K562 (cell line): ENCODE data around the gene VWA7. TPM values are rescaled to one million over a fixed set of nuclear protein-coding genes. Genes with fewer than 3 reads are reported as not detected.

Experiments used
- GABPA ChIP-seq: fragments of 200-800 bp; sonication (Bioruptor generic); conservative IDR thresholded peaks from 2 replicates; pipeline ENCODE4 v1.6.1; 2016; ENCODE audit warnings: low read depth, missing genetic modification characterization, missing compliant biosample characterization
- NR0B1 ChIP-seq: fragments of 450-650 bp; IDR thresholded peaks from one replicate; pipeline ENCODE4 v1.6.1; 2018; ENCODE audit warnings: mild to moderate bottlenecking, moderate library complexity; ENCODE audit not compliant: partially characterized antibody
- REST ChIP-seq, 2 experiments: fragments of 450-650 bp; formaldehyde crosslinking in 1 of 2; IDR thresholded peaks; 2 replicates each; pipeline versions ENCODE4 v1.4.0 to v1.6.1; 2014 to 2020; ENCODE audit warnings: mild to moderate bottlenecking in 2 of 2, borderline replicate concordance in 1 of 2, low read depth in 1 of 2
- ZBTB40 ChIP-seq, 2 experiments: fragments of 450-650 bp in 1 of 2; sonication (generic) in 1 of 2; formaldehyde crosslinking in 1 of 2; IDR thresholded peaks; 2 replicates each; pipeline versions ENCODE4 v1.7.1 to v1.9.0; 2016 to 2022; ENCODE audit warnings: inconsistent platforms in 1 of 2, mild to moderate bottlenecking in 1 of 2, missing genetic modification reagents in 1 of 2
- ZNF785 ChIP-seq: fragments of 250-450 bp; sonication (Bioruptor Pico); IDR thresholded peaks from 2 replicates; pipeline ENCODE4 v1.4.0; 2020; ENCODE audit warnings: mild to moderate bottlenecking
- polyA plus RNA-seq, 8 experiments: library from polyadenylated mRNA; depleted of rRNA in 4 of 8; stranded (reverse) in 5 of 8; unstranded in 3 of 8; fragments of >200 nt; fragmentation: Nextera tagmentation in 2 of 8; fragmentation: Illumina TruSeq in 1 of 8; extraction: Ambion mirVana in 2 of 8; extraction: Trizol in 1 of 8; gene quantifications; 2 replicates each; pipeline versions ENCODE4 v1.2.1 to v1.2.3, GENCODE V29; 2011 to 2014; ENCODE audit warnings: inconsistent platforms in 1 of 8, missing spikeins in 1 of 8
- total RNA-seq, 7 experiments: library from RNA; depleted of rRNA in 6 of 7; stranded (reverse); fragments of >200 nt in 6 of 7; fragmentation: Illumina TruSeq in 2 of 7; extraction: Trizol in 2 of 7; gene quantifications; 2 replicates each; pipeline versions ENCODE4 v1.2.1 to v1.2.3, GENCODE V29; 2011 to 2021; ENCODE audit warnings: low replicate concordance in 1 of 7

VWA7 gene
- total and polyA plus RNA-seq, 9 of the 15 experiments (the other 6 are each of a cell fraction or from before 2014, with no cell fraction given) = 0.18 to 2.9 (median 0.95) TPM

- TF ChIP-seq REST (IDR thresholded peaks at IDR 0.05; ENCODE audit: borderline replicate concordance) = no peak
- TF ChIP-seq REST (CRISPR knock-in tag; IDR thresholded peaks at IDR 0.05; ENCODE audit: low read depth) = no peak
- TF ChIP-seq ZNF785 (CRISPR knock-in tag) = no peak
- TF ChIP-seq GABPA = no peak
- TF ChIP-seq ZBTB40 (IDR thresholded peaks at IDR 0.05) = peak; percentile 57; the same call in 1 of the 2 replicates
- TF ChIP-seq ZBTB40 (CRISPR knock-in tag; IDR thresholded peaks at IDR 0.05) = no peak
- no peak for TF ChIP-seq NR0B1
Observed at GRCh38 chr6:31776485-31776988, 591 bp downstream of the VWA7 start (continued).
